ENCODE results near the gene TUSC2. TPM values are rescaled to one million over a fixed set of nuclear protein-coding genes. Genes with fewer than 3 reads are reported as not detected.

TUSC2 gene
- total and polyA plus RNA-seq, 10 of the 15 experiments (the other 5 are each of a cell fraction or from before 2014, with no cell fraction given): 4.0 to 73.8 (median 34.3) TPM

GRCh38 chr3:50319894-50320625 is 8.0 kb downstream of the TUSC2 start:
- no peak for DNase-seq (ENCODE audit: low read depth, low spot score)
- H3K4me2 ChIP-seq (ENCODE audit: control insufficient read depth, insufficient read depth): peak overlapping the region; percentile 64
- H4K20me1 ChIP-seq (ENCODE audit: control insufficient read depth, insufficient read depth): no peaks in the 10 kb centered on the region
- H3K27me3 ChIP-seq (replicated peaks in 1 of 2; ENCODE audit: control insufficient read depth in 2 of 2, insufficient read depth in 2 of 2, low read length in 1 of 2): no peaks in the 10 kb centered on the region
- intact Hi-C loops (cut with micrococcal nuclease; ENCODE audit: unreplicated experiment): no loop called here
- 95% methylated on average over 29 of the region's 29 CpGs for WGBS (ENCODE audit: insufficient coverage, insufficient replicate concordance, low lambda C conversion rate, missing lambda C conversion rate)
- H3K9me3 ChIP-seq (replicated peaks; ENCODE audit: control insufficient read depth, insufficient read depth, low read length): no peaks in the 10 kb centered on the region
- TF ChIP-seq ZZZ3 (IDR thresholded peaks at IDR 0.05; ENCODE audit: control insufficient read depth, insufficient read length, low read depth): no peak
- TF ChIP-seq ZSCAN29 (IDR thresholded peaks at IDR 0.05): no peak
- TF ChIP-seq ZNF592 (IDR thresholded peaks at IDR 0.05): no peak
- no peak for TF ChIP-seq GATAD2B (conservative IDR thresholded peaks at IDR 0.05; ENCODE audit: low read depth)
- no peak overlapping the region; the same call in 1 of the 2 replicates for H2AFZ ChIP-seq (ENCODE audit: control insufficient read depth, low read depth, low read length)
- ChIA-PET POLR2A (interaction anchor here (0.7 to 2.0 kb wide), 3 partner anchors 16 to 27 kb away, joined by 3 to 12 read pairs (median 3); partner anchors contain the start of genes HYAL3, IFRD2 and NAA80), SMC1A (ENCODE audit: uncharacterized antibody, unreplicated experiment) (interaction anchor here (1.5 kb wide), 1 partner anchor 16 kb away, joined by 4 read pairs; no protein-coding TSS in a partner anchor), CTCF (interaction anchor here (0.7 to 5.1 kb wide), 5 partner anchors 8 to 99 kb away, joined by 3 to 72 read pairs (median 4); partner anchors contain the start of genes RASSF1 and TUSC2), RAD21 (ENCODE audit: unreplicated experiment) (interaction anchor here (0.7 to 1.6 kb wide), 3 partner anchors 17 to 231 kb away, joined by 3 to 6 read pairs (median 3); partner anchors contain the start of genes HYAL3, NAA80 and RBM5)
- BruUV-seq (replicated peaks): TSS peak; percentile 28
- peak overlapping the region; percentile 83 for H3K9ac ChIP-seq (ENCODE audit: control insufficient read depth, insufficient read depth, low read length)
- H3K4me3 ChIP-seq: peak overlapping the region; percentile 70
- H3K36me3 ChIP-seq (ENCODE audit: control insufficient read depth in 2 of 2, insufficient read depth in 2 of 2, low read length in 1 of 2): peaks cover 0 to 2% of the 10 kb centered on the region in 2 experiments; a peak in 2 of 4 replicates
- in situ Hi-C loops (cut with MboI): no loop called here
- ATAC-seq: no peak
- H3K27ac ChIP-seq (ENCODE audit: control insufficient read depth, insufficient read depth): peak overlapping the region; percentile 88; the same call in 1 of the 2 replicates
- FAIRE-seq: no peak
- peaks cover 5% of the 10 kb centered on the region for H3K79me2 ChIP-seq (ENCODE audit: control insufficient read depth, insufficient read depth, low read length)
- peaks cover 23% of the 10 kb centered on the region for H3K4me1 ChIP-seq (ENCODE audit: control insufficient read depth, insufficient read depth, low read length)
